ENCODE data around the gene FANCG.

FANCG gene

GRCh38 chr9:35057271-35057620 lies 22.5 kb downstream of the FANCG start:
- DNase-seq, result no peak

- DNase-seq, result no peak
Observed at GRCh38 chr9:35056571-35057270, 23.0 kb downstream of the FANCG start.

- DNase-seq, result no peak
Observed at GRCh38 chr9:35054871-35055644, 24.7 kb downstream of the FANCG start.

DNA sequence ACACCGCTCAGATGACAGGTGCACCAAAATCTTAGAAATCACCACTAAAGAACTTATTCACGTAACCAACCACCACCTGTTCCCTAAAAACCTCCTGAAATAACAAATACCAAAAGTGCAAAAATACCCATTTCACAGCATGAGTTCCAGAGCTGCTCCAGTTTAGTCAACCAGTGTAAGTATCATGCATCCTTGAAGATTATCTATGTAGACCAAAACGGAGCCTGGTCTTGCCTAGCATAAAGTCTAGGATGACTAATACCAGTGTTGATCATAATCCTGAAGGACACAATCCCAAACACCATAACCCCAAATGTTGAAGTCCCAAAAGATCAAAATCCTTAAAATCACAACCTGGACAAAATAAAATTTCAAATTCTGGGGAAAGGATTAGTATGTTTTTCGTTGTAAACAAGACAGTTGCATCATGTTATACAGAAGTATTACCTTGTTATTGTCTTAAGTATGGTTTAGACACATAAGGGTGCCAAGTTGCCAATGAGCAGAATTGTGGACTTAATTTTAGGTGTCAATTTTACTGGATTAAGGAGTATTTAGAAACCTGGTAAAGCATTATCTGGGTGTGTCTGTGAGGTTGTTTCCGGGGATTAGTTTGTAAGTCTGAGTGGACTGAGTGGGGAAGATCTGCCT lies 25.4 kb downstream of the FANCG start:
- no peak for DNase-seq

- DNase-seq, result peak; percentile 34 to 78
Observed at GRCh38 chr9:35051069-35051967, 28.4 kb downstream of the FANCG start.

DNA sequence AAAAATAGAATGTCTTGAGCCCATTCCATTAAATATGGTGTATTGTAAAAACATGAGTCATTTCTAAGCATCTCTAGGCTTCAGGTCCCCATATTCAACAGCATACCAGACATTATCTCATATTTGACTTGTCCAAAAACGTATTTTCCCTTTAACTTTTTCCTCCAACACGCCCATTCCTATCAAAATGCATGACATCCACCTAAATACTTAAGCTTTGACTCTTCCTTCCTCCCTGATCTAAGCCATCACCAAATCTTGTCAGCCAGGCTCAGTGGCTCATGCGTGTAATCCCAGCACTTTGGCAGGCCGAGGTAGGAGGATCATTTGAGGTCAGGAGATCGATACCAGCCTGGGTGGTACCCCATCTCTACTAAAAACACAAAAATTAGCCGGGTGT lies 31.2 kb downstream of the FANCG start:
- no peak for DNase-seq

- DNase-seq, result no peak
Observed at GRCh38 chr9:35044071-35044470, 35.7 kb downstream of the FANCG start.

DNA sequence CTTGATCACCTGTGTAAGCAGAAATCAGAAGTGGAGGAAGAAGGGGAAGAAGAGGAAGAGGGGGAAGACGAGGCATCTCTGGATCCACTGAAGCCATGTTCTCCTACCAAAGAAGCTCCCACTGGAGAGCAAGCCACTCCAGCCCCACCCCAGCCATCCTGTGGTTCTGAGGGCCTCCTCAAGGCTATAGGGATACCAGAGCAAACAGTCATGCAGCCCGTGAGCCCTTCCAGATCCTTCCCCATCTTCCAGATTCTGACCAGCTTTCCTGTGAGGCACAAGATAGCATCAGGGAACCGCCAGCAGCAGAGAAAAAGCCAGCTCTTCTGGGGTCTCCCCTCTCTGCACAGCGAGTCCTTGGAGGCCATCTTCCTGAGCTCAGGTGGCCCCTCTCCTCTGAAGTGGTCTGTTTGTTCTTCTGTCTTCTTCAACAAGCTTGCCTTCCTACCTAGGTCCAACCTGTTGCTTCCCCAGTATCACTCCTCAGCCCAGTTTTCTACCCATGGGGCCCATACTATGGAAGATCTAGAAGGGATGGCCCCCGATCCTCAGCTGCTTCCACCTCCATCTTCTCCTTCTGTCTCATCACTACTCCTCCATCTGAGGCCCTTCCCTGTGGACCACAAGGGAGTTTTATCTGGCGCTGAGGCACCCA lies 36.7 kb downstream of the FANCG start:
- DNase-seq, result no peak

GRCh38 chr9:35042081-35042604 lies 37.6 kb downstream of the FANCG start:
- peak; percentile 76 to 84 for DNase-seq

- no peak for DNase-seq
Observed at GRCh38 chr9:35035851-35036701, 43.7 kb downstream of the FANCG start.

GRCh38 chr9:35033101-35033500 lies 46.6 kb downstream of the FANCG start:
- DNase-seq, result no peak

- DNase-seq, result no peak
Observed at GRCh38 chr9:35029852-35030251, 49.9 kb downstream of the FANCG start.

GRCh38 chr9:35029241-35029640 lies 50.5 kb downstream of the FANCG start:
- no peak for DNase-seq

- no peak for DNase-seq
Observed at GRCh38 chr9:35028341-35028740, 51.4 kb downstream of the FANCG start.

DNA sequence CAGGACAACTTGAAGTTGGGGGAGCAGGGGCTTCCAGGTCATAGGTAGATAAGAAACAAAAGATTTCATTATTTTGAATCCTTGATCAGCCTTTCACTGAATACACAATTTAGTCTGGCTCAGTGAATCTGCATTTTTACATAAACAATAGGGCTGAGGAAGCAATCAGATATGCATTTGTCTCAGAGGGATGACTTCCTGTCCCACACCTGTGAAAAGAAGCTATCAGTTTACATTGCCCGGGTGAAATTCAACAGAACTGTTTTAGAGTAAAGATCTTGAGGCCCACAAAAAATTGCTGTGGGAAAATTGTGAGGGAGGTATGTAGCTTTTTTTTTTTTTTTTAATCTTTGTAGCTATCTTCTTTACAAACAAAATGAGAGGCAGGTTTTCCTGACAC lies 51.9 kb downstream of the FANCG start:
- no peak for DNase-seq

- no peak for DNase-seq
Observed at GRCh38 chr9:35027374-35027773, 52.4 kb downstream of the FANCG start.

- DNase-seq, result no peak
Observed at GRCh38 chr9:35026671-35027070, 53.1 kb downstream of the FANCG start.
